HG03442 (cell line): ENCODE data around the gene SLX4IP.

Source experiments
- ATAC-seq: cut with Tn5 transposase; IDR thresholded peaks from one replicate; pipeline ENCODE4 v1.9.1; 2021; ENCODE audit warnings: mild to moderate bottlenecking, moderate library complexity; ENCODE audit not compliant: unreplicated experiment

SLX4IP gene

GRCh38 chr20:10547276-10548114 is 112.4 kb downstream of the SLX4IP start:
- no peak for ATAC-seq

DNA sequence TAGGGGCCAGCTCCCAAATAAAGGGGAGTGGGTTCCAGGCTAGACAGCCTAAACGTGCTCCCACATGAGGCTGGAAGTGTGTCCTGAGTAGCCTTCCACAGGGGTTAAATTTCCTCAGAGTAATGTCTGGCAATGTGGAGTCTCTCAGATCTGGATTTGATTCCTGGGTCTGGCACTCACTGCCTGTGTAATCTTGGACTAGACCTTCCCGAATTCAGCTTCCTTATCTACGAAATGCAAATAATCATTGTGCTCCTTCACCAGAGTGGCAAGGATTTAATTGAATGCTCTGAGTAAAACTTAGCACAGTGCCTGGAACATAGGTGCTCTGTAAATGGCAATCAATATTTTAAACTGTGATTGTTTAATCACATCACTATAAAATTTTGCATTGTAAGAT is 114.4 kb downstream of the SLX4IP start:
- ATAC-seq, result no peak

- no peak for ATAC-seq
Measured at GRCh38 chr20:10550204-10551118, 115.4 kb downstream of the SLX4IP start.

DNA sequence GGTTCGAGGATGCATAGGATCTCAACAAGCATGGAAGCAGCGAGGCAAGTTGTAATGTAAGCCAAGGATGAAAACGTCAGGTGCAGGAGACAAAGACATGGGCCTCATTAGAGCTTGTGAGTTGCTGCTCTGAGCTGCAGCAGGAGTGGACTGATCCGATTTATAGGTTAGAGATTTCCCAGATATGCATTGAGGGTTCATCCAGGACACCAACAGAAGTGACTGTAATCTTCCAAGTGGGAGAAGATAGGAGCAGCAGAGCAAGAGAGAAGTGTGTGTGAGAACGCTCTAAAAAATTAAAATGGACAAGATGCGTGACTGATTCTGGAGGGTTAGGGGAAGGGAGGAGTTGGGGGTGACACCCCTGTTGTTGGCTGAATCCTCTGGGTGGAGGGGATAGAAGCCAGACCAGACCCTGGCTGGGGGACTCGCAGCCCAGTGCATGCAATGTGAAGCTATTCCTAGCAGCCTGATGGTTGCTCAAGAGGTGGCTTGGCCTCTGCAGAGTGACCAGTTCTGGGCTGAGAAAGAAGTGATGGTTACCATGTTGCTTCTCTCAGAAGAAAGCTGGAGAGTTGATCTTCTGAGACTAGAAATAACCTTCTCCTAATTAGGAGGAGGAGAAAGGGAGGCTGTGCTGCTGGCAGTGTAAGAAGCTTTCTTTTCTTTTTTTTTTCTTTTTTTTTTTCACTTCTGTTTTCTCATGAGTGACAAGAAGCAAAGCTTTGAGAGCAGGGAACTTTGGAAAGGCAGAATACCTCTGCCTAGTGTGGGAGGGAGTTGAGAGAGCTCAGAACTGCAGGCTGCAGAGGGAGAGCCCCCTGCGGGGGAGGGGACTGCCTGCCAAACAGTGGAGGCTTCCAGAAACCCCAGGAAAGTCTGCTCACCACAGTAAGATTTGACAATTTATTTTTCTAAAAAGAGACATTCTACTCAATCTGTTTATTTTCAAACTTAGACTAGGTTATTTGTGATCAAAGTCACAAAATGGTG is 116.9 kb downstream of the SLX4IP start:
- peak; percentile 78 for ATAC-seq

DNA sequence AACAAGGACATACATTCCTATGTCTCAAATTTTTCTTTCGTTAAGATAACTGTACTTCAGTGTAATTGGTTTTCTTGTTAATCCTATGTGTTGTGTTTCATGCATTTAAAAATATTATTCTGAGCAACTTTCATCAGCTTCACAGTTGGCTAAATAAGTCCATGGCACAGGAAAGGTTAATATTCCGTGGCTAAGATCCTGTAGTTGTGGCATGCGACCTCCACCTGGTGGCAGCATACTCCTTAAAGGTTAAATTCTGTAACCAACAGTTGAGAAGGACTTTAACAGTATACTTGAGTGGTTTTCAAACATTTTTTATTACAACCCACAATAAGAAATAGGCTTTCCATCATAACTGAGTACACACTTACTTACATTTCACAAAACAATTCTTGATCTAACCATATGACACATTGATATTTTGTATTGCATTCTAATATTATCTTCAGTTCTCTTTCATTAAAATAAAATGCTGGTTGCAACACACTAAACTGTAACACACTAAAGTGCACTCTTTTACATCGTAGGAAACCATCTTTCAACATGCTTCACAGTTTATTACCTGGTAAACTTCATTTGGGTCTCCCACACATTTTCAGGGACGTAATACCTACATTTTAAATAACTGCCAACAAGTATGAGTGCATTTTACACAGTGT is 118.3 kb downstream of the SLX4IP start:
- ATAC-seq, result peak; percentile 49

- ATAC-seq, result no peak
Measured at GRCh38 chr20:10554285-10554684, 119.2 kb downstream of the SLX4IP start.

GRCh38 chr20:10555393-10555792 is 120.3 kb downstream of the SLX4IP start:
- no peak for ATAC-seq

DNA sequence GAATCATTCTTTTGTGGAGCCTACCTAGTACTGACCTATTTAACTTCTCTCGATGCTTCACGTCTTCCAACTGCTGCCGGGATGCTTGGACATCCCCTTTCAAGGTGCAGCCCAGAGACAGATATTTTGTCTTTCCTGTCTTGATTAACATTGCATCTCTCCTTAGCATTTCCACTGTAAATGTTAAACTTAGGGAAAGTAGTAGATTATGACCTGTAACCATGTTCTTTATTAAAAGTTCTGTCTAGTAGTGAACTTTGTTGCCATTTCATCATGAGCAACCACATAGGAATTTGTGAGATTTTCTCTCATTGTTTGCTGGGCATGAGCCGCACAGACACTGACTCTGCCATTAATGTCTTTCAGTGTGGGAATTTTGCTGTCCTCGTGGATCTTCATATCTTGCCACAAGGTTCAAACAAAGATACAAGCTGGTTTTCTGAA is 120.8 kb downstream of the SLX4IP start:
- ATAC-seq, result no peak

DNA sequence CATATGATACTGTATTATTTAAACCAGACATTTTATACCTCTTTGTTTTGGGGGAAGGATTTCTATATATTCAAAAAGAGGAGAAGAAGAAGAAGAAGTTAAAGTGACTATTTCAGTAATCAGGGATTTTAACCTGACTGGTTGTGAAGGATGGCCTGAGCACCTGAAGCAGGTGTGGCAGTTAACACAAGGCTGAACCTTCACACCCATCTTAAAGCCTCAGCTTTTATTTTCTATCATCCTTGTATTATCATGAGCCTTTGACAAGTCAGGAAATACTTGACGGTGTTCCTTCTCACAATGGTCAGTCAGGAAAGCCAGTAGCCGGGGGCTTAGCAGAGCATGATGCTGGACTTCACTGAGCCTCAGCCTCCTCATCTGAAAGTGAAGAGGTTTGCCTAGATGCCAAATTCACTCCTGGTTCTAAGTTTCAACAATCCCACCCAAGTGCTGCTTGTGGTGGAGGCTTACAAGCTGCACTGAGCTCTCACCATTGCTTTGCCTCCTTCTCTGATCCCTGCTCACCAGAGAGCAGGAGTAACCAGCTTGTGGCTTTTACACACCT is 121.5 kb downstream of the SLX4IP start:
- no peak for ATAC-seq

GRCh38 chr20:10557685-10558084 is 122.6 kb downstream of the SLX4IP start:
- no peak for ATAC-seq

GRCh38 chr20:10558635-10559187 is 123.6 kb downstream of the SLX4IP start:
- peak; percentile 99 for ATAC-seq

- no peak for ATAC-seq
Measured at GRCh38 chr20:10559266-10559665, 124.2 kb downstream of the SLX4IP start.

- no peak for ATAC-seq
Measured at GRCh38 chr20:10560686-10561085, 125.6 kb downstream of the SLX4IP start.

- ATAC-seq, result no peak
Measured at GRCh38 chr20:10561302-10561701, 126.2 kb downstream of the SLX4IP start.

DNA sequence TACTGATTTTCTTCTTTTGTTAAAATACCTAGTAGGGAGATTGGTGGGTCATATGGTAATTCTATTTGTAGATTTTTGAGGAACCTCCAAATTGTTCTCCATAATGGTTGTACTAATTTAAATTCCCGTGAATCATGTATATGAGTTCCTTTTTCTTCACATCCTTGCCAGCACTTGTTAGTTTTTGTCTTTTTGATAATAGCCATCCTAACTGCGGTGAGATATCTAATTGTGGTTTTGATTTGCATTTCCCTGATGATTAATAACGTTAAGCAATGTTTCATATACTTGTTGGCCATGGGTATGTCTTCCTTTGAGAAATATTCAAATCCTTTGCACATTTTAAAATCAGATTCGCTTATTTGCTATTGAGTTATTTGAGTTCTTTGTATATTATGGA is 127.8 kb downstream of the SLX4IP start:
- no peak for ATAC-seq

DNA sequence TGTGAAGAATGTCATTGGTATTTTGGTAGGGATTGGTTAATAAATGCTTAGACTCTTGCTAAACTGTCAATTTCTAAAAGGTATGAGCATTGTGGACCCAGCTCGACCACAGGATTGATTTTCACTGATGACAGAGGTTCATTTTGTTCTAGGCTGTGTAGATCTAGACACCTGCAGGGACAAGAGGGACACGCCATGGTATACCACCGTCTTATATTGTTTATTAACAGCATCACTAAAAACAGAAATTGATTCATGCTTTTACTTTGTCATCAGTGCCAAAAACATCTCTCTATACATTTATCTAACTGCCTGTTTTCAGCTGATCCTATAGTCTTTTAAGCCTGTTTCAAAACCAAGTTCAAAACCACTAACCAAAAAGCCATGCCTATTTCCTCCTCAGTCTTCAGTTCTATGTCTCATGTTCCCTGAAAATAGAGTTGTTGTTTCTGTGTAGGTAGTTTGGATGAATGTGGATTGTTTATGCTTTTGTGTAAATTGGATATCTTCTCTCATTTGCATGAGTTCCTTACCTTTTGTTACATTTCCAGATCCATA is 128.9 kb downstream of the SLX4IP start:
- no peak for ATAC-seq

DNA sequence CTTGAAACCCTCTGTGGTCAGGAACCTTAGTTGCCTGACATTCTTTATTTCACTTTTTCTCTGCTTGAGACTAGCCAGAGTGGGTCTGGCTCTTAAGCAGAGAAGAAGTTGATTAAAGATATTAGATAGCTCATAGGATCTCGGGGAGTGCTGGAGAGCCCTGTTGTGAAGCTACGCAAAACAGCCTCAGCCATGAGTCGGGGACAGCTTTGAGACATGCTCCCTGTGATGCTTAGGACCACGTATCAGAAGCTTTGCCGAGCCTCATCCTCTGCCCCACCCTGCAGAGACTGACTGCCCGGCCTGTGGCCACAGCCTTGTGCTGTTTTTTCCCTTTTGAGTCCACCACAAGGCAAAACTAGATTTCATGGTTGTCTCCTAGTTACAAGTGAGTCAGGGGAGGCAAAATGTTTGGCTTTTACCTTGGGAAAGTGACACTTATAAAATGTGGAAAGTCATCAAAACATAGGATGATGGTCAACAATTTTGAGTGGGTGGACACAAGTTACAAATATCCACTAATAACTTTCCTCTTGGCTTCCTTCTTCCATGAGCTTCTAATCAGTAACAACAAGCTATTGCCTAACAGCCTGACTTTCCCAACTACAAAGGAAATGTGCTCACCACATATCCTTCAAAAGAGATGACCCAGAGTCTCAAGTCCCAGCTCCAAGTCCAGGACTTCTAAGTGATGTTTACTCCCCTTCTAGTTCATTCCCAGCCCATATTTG is 130.3 kb downstream of the SLX4IP start:
- no peak for ATAC-seq
